ENCODE measurements around the gene SH2D1A. TPM values are rescaled to one million over a fixed set of nuclear protein-coding genes. Genes with fewer than 3 reads are reported as not detected.

Gene SH2D1A
- total and polyA plus RNA-seq, 2 of the 13 experiments (the other 11 are each of a cell fraction or from before 2014, with no cell fraction given) = not detected

DNA sequence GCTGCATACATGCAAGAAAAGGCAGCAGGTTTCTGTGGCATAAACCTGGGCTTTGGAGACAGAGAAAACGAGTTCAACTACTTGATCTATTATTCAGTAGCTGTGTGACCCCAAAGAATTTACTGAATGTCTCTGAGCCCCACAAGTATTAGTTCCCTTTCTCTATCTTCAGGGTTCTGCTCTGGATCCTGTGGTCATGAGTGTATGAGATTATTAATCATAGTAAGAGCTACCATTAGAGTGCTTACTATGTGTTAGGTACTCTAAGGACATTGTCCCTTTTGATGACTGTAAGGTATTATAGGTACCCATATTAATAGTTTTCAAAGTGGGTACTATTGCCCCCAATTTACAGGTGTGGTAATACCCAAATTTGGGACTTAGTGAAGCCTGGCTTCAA, 8.4 kb upstream of the SH2D1A start:
- WGBS (ENCODE audit: low lambda C conversion rate) = 0% methylated on average over 1 of the region's 1 CpG
- FAIRE-seq = no peak
- CTCF ChIA-PET (ENCODE audit: low intra/inter-chr PET ratio, low total read pairs) = no interaction called here

More for the DNA sequence above, 8.4 kb upstream of the SH2D1A start:
- no peak for DNase-seq (ENCODE audit: low spot score)
- Histone ChIP-seq H3K36me3 (replicated peaks in 1 of 2; ENCODE audit: control insufficient read depth in 1 of 2, insufficient read depth in 2 of 2, low read length in 2 of 2) (no peaks in the 10 kb centered on the region), H3K4me3 (replicated peaks in 1 of 3; ENCODE audit: insufficient read depth in 1 of 3, low read depth in 2 of 3, low read length in 3 of 3) (no peak overlapping the region), H3K9ac (ENCODE audit: insufficient read depth, low read depth, low read length) (no peak overlapping the region), H3K27ac (ENCODE audit: extremely low read length, insufficient read depth, low read length) (no peak overlapping the region), H3K4me2 (ENCODE audit: low read depth, low read length) (no peak overlapping the region), H2AFZ (ENCODE audit: low read length) (no peak overlapping the region), H3K79me2 (ENCODE audit: insufficient read depth, low read length) (no peaks in the 10 kb centered on the region), H3K9me3 (ENCODE audit: low read length) (no peaks in the 10 kb centered on the region), H3K27me3 (ENCODE audit: control insufficient read depth in 1 of 2, insufficient read depth in 2 of 2, low read length in 2 of 2) (no peaks in the 10 kb centered on the region), H4K20me1 (ENCODE audit: insufficient read depth, low read length) (no peaks in the 10 kb centered on the region), H3K4me1 (ENCODE audit: insufficient read depth, low read length) (no peaks in the 10 kb centered on the region)
- no peak for ATAC-seq
- in situ Hi-C loops (cut with HindIII; ENCODE audit: extremely low pct_ligation_motif_present, low pct_unique_long_range_greater_than_20kb) (no loop called here), intact Hi-C loops (cut with micrococcal nuclease; ENCODE audit: unreplicated experiment) (no loop called here)
- POLR2A ChIA-PET = no interaction called here
- TF ChIP-seq ERF (CRISPR knock-in tag; IDR thresholded peaks at IDR 0.05) (no peak), POGZ (CRISPR knock-in tag; IDR thresholded peaks at IDR 0.05) (no peak), PLRG1 (conservative IDR thresholded peaks at IDR 0.05) (no peak), RBM39 (IDR thresholded peaks at IDR 0.05; ENCODE audit: low read depth, low read length, poor library complexity, severe bottlenecking) (no peak), SOX6 (IDR thresholded peaks at IDR 0.05) (no peak), SOX6 (CRISPR knock-in tag; IDR thresholded peaks at IDR 0.05) (no peak)
- TF ChIP-seq, protein P1, sequence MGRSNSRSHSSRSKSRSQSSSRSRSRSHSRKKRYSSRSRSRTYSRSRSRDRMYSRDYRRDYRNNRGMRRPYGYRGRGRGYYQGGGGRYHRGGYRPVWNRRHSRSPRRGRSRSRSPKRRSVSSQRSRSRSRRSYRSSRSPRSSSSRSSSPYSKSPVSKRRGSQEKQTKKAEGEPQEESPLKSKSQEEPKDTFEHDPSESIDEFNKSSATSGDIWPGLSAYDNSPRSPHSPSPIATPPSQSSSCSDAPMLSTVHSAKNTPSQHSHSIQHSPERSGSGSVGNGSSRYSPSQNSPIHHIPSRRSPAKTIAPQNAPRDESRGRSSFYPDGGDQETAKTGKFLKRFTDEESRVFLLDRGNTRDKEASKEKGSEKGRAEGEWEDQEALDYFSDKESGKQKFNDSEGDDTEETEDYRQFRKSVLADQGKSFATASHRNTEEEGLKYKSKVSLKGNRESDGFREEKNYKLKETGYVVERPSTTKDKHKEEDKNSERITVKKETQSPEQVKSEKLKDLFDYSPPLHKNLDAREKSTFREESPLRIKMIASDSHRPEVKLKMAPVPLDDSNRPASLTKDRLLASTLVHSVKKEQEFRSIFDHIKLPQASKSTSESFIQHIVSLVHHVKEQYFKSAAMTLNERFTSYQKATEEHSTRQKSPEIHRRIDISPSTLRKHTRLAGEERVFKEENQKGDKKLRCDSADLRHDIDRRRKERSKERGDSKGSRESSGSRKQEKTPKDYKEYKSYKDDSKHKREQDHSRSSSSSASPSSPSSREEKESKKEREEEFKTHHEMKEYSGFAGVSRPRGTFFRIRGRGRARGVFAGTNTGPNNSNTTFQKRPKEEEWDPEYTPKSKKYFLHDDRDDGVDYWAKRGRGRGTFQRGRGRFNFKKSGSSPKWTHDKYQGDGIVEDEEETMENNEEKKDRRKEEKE (IDR thresholded peaks at IDR 0.05) = no peak
- no TSS peak for BruUV-seq (replicated peaks)

Data from HepG2 (cell line).